Endothelial cell (in vitro differentiated cells): ENCODE data around the gene NCAM2. TPM values are rescaled to one million over a fixed set of nuclear protein-coding genes. Genes with fewer than 3 reads are reported as not detected.

Experiments used
- DNase-seq: peaks from one replicate; pipeline ENCODE4 v3.0.0; 2021; ENCODE audit warnings: low spot score
- H3K27ac Mint-ChIP-seq: one replicate; pipeline ENCODE4 v1.8.0; 2021; ENCODE audit warnings: mixed read lengths, inconsistent platforms; ENCODE audit not compliant: unreplicated experiment
- H3K27me3 Mint-ChIP-seq: one replicate; pipeline ENCODE4 v1.8.0; 2021; ENCODE audit warnings: mild to moderate bottlenecking, moderate library complexity, mixed read lengths, inconsistent platforms; ENCODE audit not compliant: unreplicated experiment
- H3K36me3 Mint-ChIP-seq: one replicate; pipeline ENCODE4 v1.8.0; 2021; ENCODE audit warnings: mild to moderate bottlenecking, low read depth, mixed read lengths, inconsistent platforms; ENCODE audit not compliant: unreplicated experiment
- H3K4me1 Mint-ChIP-seq: one replicate; pipeline ENCODE4 v1.8.0; 2021; ENCODE audit warnings: mild to moderate bottlenecking, mixed read lengths, inconsistent platforms; ENCODE audit not compliant: unreplicated experiment
- H3K4me3 Mint-ChIP-seq: one replicate; pipeline ENCODE4 v1.8.0; 2021; ENCODE audit warnings: mild to moderate bottlenecking, mixed read lengths, inconsistent platforms; ENCODE audit not compliant: unreplicated experiment
- H3K9me3 Mint-ChIP-seq: one replicate; pipeline ENCODE4 v1.8.0; 2021; ENCODE audit warnings: mixed read lengths, inconsistent platforms; ENCODE audit not compliant: unreplicated experiment
- total RNA-seq: library from RNA; stranded (reverse); fragmentation: NEBNext Ultra II Directional; extraction: Animal tissue kit (Norgen Biotek cat#: 25700); gene quantifications from one replicate; pipeline ENCODE4 v1.2.1, GENCODE V29; 2021; ENCODE audit not compliant: unreplicated experiment
- TF ChIP-seq, protein P1 (sequence below): fragments of 200-600 bp; sonication (generic); IDR thresholded peaks from one replicate; pipeline ENCODE4 v1.5.0; 2021; ENCODE audit warnings: antibody characterized with exemption; ENCODE audit not compliant: unreplicated experiment

Gene NCAM2
- total RNA-seq, 1 donor from 2014 or later = 0.64 TPM

- Mint-ChIP-seq H3K9me3 (no peaks in the 10 kb centered on the region), H3K27ac (no peak overlapping the region), H3K4me1 (no peaks in the 10 kb centered on the region)
Measured at GRCh38 chr21:21165063-21165645, 166.9 kb downstream of the NCAM2 start.

GRCh38 chr21:21174676-21175075, 176.5 kb downstream of the NCAM2 start:
- Mint-ChIP-seq H3K4me1 (no peaks in the 10 kb centered on the region), H3K4me3 (no peak overlapping the region), H3K27me3 (no peaks in the 10 kb centered on the region), H3K9me3 (no peaks in the 10 kb centered on the region), H3K36me3 (no peaks in the 10 kb centered on the region), H3K27ac (no peak overlapping the region)
- TF ChIP-seq, protein P1, sequence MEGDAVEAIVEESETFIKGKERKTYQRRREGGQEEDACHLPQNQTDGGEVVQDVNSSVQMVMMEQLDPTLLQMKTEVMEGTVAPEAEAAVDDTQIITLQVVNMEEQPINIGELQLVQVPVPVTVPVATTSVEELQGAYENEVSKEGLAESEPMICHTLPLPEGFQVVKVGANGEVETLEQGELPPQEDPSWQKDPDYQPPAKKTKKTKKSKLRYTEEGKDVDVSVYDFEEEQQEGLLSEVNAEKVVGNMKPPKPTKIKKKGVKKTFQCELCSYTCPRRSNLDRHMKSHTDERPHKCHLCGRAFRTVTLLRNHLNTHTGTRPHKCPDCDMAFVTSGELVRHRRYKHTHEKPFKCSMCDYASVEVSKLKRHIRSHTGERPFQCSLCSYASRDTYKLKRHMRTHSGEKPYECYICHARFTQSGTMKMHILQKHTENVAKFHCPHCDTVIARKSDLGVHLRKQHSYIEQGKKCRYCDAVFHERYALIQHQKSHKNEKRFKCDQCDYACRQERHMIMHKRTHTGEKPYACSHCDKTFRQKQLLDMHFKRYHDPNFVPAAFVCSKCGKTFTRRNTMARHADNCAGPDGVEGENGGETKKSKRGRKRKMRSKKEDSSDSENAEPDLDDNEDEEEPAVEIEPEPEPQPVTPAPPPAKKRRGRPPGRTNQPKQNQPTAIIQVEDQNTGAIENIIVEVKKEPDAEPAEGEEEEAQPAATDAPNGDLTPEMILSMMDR = no peak
- no peak for DNase-seq

More at GRCh38 chr21:21165063-21165645, 166.9 kb downstream of the NCAM2 start:
- Mint-ChIP-seq H3K36me3 (no peaks in the 10 kb centered on the region), H3K27me3 (no peaks in the 10 kb centered on the region), H3K4me3 (no peak overlapping the region)
- no peak for DNase-seq
- TF ChIP-seq, protein P1 = no peak

DNA sequence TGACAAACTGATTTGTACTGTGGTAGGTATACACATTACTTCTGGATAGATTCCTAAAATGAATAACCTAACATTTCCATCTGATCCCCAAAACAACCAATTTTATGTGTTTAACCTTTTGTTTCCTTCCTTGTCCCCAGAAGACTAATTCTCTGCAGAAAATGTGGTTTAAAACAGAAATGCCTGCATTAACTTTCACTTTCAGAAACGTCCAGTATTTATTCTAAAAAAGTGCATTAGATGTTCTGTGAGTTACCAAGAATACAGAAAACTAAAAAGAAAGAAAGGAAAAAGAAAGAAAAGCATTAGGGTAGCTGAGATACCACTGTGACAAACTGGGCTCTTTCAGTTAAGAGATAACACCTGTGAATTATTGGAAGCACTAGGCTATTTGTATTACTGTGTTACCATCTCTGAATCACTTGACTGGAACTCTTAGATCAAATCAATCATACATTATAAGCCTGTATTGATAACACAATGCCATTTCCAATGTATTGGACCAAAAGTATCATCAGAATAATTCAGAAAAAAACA, 177.7 kb downstream of the NCAM2 start:
- Mint-ChIP-seq H3K9me3 (no peaks in the 10 kb centered on the region), H3K27me3 (no peaks in the 10 kb centered on the region), H3K4me3 (no peak overlapping the region), H3K36me3 (no peaks in the 10 kb centered on the region), H3K4me1 (no peaks in the 10 kb centered on the region), H3K27ac (no peak overlapping the region)
- TF ChIP-seq, protein P1 = no peak
- no peak for DNase-seq

DNA sequence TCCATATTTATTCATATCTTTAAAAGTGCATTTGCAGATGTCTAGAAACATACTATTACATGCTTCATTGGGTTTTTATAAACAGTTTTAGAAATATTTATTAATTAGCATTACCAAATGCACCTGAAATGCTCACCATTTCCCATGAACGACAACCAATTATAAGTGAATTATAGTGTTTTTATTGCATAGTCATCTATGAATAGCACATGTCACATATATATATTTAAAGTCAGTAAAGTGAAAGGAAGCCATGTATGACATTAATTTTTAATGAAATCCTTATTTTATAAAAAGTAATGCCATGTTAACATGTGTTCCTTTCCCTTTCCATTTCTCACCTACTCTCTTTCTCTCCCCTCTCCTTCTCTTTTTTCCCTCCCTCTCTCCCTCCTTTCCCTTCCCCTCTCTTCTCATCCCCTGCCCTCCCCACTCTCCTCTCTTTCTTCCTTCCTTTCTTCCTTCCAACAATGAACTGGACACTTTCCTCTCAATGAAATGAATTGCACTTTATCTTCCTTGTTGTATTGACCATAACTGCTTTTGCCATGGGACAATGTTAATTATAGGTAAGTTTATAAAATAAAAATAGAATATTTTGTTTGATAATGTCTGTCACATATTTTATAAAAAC, 179.3 kb downstream of the NCAM2 start:
- no peaks in the 10 kb centered on the region for H3K36me3 Mint-ChIP-seq
- no peaks in the 10 kb centered on the region for H3K4me1 Mint-ChIP-seq
- H3K4me3 Mint-ChIP-seq = no peak overlapping the region
- H3K27ac Mint-ChIP-seq = no peak overlapping the region
- H3K27me3 Mint-ChIP-seq = no peaks in the 10 kb centered on the region
- TF ChIP-seq, protein P1 = no peak
- DNase-seq = no peak
- no peaks in the 10 kb centered on the region for H3K9me3 Mint-ChIP-seq
